Activated gamma-delta T cell treated with anti-CD3 and anti-CD28 coated beads, Interleukin-2, amount 50 U/mL, for 16 hours (primary cell): ENCODE data around the gene INPP5A.

Experiments used
- DNase-seq: peaks from one replicate; pipeline ENCODE4 v3.0.0-alpha.2; 2020; ENCODE audit warnings: low read depth

INPP5A gene

DNA sequence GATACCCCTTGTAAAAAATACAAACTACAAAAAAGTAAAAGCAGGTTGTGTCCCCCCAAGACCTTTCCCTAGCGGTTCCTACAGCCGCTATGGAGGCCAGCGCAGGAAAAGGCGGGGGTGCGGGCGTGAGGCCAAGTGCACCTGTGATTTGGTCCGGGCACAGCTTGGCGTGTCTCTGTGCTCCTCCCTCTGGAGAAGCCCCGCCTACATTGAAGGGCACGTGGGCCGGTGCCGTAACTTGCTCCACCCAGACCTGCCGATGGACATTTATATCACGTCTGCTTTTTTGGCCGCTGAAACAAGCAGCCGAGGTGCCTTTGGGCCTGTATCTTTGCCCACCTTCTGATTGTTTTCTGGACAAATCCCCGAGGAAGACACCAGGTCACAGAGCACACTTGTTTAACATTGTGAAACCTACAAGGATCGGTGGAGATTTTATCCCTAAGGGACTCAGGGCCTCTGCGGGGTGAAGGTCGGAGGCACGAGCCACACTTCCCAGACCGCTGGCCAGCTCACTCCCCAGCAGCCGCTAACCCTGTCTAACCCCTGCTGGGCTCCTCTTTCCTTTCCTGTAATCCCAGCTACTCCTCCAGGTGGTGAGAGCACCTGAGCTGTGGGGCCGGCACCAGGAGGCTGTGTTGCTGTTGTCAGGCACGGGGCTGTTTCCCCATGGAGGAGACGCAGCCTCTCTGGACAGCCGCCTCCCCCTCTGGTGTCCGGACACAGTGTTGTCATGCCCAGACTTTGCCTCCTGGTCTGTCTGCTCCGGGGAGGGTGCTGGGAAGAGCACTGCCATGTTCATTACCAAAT is 18.8 kb upstream of the INPP5A start:
- DNase-seq = no peak

GRCh38 chr10:132519382-132520176 is 18.0 kb upstream of the INPP5A start:
- no peak for DNase-seq

- no peak for DNase-seq
Measured at GRCh38 chr10:132520177-132520811, 17.3 kb upstream of the INPP5A start.

DNA sequence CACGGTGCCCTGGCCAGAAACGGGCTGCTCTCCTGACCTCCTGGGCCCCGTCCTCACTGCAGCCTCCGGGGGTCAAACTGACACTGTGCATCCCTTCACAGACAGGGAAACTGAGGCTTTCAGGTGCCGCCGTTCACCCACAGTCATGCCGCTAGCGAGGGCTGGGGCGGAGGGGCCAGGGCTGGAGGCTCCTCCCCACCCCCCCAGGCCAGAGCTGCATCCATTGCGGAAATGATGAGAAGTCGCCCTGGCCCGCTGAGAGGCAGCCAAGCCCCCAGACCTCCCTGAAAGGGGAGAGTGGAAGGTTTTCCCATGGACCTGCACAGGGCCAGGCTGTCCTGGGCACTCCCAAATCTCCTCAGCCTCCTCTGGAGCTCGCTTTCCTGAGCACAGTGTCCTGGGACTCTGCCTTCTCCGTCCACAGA is 16.5 kb upstream of the INPP5A start:
- no peak for DNase-seq

GRCh38 chr10:132521466-132522102 is 16.0 kb upstream of the INPP5A start:
- no peak for DNase-seq

DNA sequence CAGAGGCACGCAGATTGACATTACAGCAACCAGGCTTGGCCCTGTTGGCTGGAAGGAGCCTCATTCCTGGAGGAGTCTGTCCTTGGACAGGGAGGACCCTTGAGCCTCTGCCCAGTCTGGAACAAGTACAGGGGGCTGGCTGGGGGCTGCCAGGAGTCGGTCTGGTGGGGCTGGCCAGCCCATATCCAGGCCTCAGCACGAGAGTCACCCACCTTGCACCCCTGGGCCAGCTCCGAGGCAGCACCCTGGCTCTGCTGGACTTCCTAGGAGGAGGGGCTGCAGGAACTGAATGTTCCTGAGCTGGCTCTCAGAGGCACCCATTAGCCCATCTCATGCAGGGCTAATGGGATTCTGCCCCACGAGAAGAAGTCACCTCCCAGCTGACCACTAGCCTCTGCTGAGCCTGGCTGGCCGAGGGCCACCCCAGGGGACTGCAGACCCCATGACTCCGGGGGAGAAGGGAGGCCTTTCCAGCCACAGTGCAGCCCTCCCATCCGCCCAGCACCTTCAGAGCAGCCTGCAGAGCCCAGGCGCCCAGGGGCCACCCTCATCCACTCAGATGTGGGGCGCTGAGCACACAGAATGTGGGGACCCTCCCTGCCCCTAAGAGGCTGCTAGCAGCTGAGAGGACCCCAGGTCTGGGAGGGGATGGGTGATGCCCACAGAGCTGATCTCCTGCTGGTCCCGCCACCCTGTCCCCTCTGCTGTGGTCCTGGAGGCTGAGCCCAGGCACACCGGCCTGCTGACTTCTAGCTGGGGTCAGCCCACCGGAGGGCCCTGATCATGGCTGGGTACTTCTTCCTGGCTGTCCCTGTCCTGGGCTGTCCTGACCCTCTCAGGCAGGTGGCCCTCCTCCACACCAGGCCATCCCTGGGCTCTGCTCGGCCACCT is 14.8 kb upstream of the INPP5A start:
- DNase-seq = no peak

DNA sequence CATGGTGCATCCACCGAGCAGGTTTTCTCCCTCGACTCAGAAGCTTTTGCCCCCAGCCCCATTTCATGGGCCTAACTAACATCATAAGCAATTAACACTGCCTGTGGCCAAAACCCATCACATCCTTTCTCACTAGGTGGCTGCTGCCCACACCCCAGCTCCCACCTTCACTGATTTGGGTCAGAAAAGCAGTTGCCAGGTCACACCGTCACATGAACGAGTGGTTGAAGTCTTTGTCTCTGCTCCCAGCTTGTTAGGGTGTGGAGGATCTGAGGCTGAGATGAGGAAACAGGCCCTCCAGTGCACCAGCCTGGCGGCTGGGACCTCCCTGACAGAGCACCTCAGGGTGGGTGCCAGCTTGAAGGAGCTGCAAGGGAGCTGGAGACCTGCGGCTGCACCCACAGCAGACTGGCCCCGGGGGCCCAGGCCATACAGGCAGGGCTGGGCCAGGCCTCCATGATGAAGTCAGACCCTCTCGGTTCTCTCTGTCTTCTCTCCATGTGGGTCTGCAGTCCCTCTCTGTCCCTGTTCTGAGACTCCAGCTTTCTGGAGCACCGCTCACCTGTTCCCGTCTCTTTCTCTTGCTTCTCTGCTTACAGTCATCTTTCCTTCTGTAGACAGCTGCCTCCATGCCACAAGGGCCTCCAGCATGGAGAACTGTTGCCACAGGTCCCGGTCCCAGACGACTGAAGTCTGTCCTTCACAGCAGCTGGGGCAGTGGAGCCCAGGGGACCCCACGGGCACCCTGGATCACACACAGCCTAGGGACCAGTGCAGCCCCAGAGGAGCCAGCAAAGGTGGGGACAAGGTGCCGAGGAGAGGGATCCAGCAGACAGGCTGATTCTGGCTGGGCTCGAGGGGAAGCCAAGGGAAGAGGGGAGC is 13.8 kb upstream of the INPP5A start:
- DNase-seq = no peak

DNA sequence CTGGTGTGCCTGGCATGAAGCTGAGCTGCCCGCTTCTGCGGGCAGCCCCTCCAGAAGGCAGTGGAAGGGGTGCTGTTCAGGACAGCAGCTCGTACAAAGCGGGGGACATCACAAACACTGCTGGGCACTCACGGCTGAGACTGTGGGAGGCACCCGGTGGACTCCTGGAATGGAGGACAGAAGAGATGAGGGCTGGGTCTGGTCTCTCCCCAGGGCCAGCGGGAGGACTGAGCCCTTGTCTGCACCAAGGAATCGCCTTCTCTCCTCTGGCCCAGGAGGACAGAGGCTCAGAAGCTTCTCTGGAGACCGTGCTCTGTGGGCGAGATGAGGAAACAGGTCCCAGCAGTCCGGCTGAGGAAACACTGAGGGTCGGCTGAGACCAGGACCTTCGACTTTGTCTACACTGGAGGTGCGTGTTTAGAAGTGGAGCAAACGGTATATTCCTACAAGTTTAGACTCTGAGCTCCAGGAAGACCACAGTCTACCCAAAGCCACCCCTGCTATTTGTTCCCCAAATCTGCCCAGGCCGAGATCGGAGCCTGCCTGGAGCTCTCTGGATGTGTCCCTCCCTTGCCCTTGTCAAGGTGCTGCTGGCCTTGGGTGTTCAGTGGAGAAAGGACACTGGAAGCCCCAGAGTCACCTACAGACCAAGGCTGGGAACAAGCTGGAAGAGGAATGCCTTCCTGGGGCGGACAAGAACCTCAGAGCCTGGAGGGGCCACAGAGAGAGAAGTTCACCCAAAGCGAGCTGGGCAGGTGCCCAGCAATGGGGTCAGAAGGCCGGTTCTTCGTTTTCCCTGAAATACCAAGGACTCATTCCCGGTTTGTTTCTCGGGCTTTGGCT is 12.9 kb upstream of the INPP5A start:
- DNase-seq = no peak

GRCh38 chr10:132526676-132527075 is 10.9 kb upstream of the INPP5A start:
- no peak for DNase-seq

GRCh38 chr10:132527339-132528063 is 10.1 kb upstream of the INPP5A start:
- DNase-seq = no peak

GRCh38 chr10:132528064-132528691 is 9.4 kb upstream of the INPP5A start:
- DNase-seq = no peak

DNA sequence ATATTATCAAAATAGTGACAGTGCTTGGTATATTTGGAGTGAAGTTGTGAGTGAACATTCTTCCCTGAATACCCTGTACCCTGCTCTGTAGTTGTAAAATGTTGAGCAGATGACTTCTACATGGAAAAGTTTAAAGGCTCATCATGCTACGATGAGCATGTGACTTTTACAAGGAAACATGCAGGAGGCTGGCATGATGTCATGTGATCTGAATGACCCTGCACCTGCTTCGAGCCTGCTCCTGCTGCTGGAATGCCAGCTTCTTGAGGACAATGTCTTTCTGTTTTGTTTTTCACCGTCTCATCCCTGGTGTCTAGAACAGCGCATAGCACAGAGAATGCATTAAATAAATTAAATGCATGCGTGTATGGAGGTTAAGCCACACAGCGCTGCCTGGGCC is 5.4 kb upstream of the INPP5A start:
- DNase-seq = no peak

DNA sequence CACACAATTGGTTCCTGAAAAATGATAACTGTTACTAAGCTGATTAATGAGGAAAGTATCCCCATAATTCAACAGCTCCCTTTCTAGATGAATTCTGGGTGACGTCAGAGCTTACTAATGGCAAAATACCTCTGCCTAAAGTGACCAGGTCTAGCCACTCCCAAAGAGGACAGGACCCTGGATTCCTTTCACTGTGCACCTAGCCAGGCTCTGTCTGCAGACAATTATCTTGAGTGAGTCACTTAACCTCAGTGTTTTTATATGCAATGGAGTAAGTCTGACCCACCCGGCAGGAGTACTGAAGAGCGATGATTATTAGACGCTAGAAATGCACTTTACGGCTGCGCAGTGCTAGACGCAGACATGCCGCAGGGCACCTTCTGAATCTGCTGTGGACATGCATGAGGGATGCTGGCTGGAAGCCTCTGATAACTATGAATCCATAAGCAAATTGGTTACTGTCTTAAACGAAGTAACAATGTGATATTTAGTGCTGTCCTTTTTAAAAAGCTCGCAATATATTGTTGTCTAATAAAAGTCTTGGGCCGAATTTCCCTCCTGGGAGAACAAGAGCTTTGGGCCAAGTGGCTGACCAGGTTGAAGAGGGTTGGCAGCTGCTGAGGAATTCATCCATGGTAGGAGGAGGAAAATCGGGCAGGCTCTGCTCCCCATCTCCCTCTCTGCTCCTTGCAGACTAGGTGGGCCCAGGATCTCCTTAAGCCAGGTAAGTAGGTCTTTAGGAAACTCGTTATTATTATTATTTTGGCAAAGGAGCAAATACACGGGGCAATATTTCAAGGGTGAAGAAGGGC is 4.6 kb upstream of the INPP5A start:
- no peak for DNase-seq

GRCh38 chr10:132533571-132534260 is 3.9 kb upstream of the INPP5A start:
- DNase-seq = no peak

- no peak for DNase-seq
Measured at GRCh38 chr10:132534391-132535064, 3.1 kb upstream of the INPP5A start.

GRCh38 chr10:132535065-132535651 is 2.4 kb upstream of the INPP5A start:
- no peak for DNase-seq
